IgD-negative memory B cell (primary cell): ENCODE data around the gene NPHP3. TPM values are rescaled to one million over a fixed set of nuclear protein-coding genes. Genes with fewer than 3 reads are reported as not detected.
"Not testable (repeated sequence)": the region's sequence is repeated elsewhere in the genome, so short reads cannot be mapped to it uniquely, and the experiment has no call there.

Experiments
- H3K27ac Mint-ChIP-seq, 3 donors: one replicate each; pipeline ENCODE4 v1.8.0; 2020 to 2022; ENCODE audit warnings: mild to moderate bottlenecking in 3 of 3, mixed read lengths in 3 of 3, moderate library complexity in 1 of 3
- H3K27me3 Mint-ChIP-seq: one replicate; pipeline ENCODE4 v1.8.0; 2021; ENCODE audit warnings: mixed read lengths
- H3K36me3 Mint-ChIP-seq: one replicate; pipeline ENCODE4 v1.8.0; 2020; ENCODE audit warnings: mild to moderate bottlenecking, mixed read lengths
- H3K4me1 Mint-ChIP-seq, 3 donors: one replicate each; pipeline ENCODE4 v1.8.0; 2020 to 2022; ENCODE audit warnings: mixed read lengths in 3 of 3, mild to moderate bottlenecking in 1 of 3
- H3K4me3 Mint-ChIP-seq, 4 donors: one replicate each; pipeline ENCODE4 v1.8.0; 2020 to 2022; ENCODE audit warnings: mild to moderate bottlenecking in 4 of 4, mixed read lengths in 4 of 4, moderate library complexity in 3 of 4
- H3K9me3 Mint-ChIP-seq, 3 donors: one replicate each; pipeline ENCODE4 v1.8.0; 2020 to 2021; ENCODE audit warnings: mixed read lengths in 3 of 3, mild to moderate bottlenecking in 1 of 3
- polyA plus RNA-seq: library from polyadenylated mRNA; unstranded; fragments of 300-500 nt; fragmentation: Illumina TruSeq; gene quantifications from one replicate; pipeline ENCODE4 v1.2.3, GENCODE V29; 2021

Gene NPHP3
- polyA plus RNA-seq, 1 donor from 2014 or later = 5.4 TPM

GRCh38 chr3:132642539-132642847 lies 79.7 kb downstream of the NPHP3 start:
- peaks cover 4 to 12% (median 5%) of the 10 kb centered on the region in 3 donors for H3K4me1 Mint-ChIP-seq
- H3K27ac Mint-ChIP-seq = no peak overlapping the region
- H3K4me3 Mint-ChIP-seq = no peak overlapping the region
- H3K9me3 Mint-ChIP-seq = no peaks in the 10 kb centered on the region
- H3K36me3 Mint-ChIP-seq = peaks cover 4% of the 10 kb centered on the region
- H3K27me3 Mint-ChIP-seq = no peaks in the 10 kb centered on the region

GRCh38 chr3:132641837-132642538 lies 80.2 kb downstream of the NPHP3 start:
- no peaks in the 10 kb centered on the region for H3K9me3 Mint-ChIP-seq
- H3K36me3 Mint-ChIP-seq = no peaks in the 10 kb centered on the region
- no peak overlapping the region for H3K4me3 Mint-ChIP-seq
- no peaks in the 10 kb centered on the region for H3K27me3 Mint-ChIP-seq
- peaks cover 0 to 7% (median 5%) of the 10 kb centered on the region in 3 donors for H3K4me1 Mint-ChIP-seq
- H3K27ac Mint-ChIP-seq = no peak overlapping the region

GRCh38 chr3:132641427-132641826 lies 80.8 kb downstream of the NPHP3 start:
- peak overlapping the region in 1 of 3 donors; percentile 59 for H3K27ac Mint-ChIP-seq
- H3K9me3 Mint-ChIP-seq, H3K36me3 Mint-ChIP-seq, H3K4me1 Mint-ChIP-seq, H3K27me3 Mint-ChIP-seq, H3K4me3 Mint-ChIP-seq: not testable (repeated sequence)

GRCh38 chr3:132638706-132639105 lies 83.5 kb downstream of the NPHP3 start:
- Mint-ChIP-seq H3K36me3 (peaks cover 1% of the 10 kb centered on the region), H3K4me1 (peaks cover 0 to 2% (median 0%) of the 10 kb centered on the region in 3 donors), H3K27me3 (no peaks in the 10 kb centered on the region), H3K9me3 (no peaks in the 10 kb centered on the region), H3K27ac (no peak overlapping the region), H3K4me3 (no peak overlapping the region)

- H3K27me3 Mint-ChIP-seq = no peaks in the 10 kb centered on the region
- H3K9me3 Mint-ChIP-seq = no peaks in the 10 kb centered on the region
- H3K27ac Mint-ChIP-seq = no peak overlapping the region
- no peak overlapping the region for H3K4me3 Mint-ChIP-seq
- H3K36me3 Mint-ChIP-seq = peaks cover 1% of the 10 kb centered on the region
- H3K4me1 Mint-ChIP-seq = peaks cover 0 to 2% (median 0%) of the 10 kb centered on the region in 3 donors
These were observed 84.6 kb downstream of the NPHP3 start for GRCh38 chr3:132637590-132637989.

GRCh38 chr3:132635052-132635451 lies 87.2 kb downstream of the NPHP3 start:
- Mint-ChIP-seq H3K27ac (no peak overlapping the region), H3K4me1 (no peaks in the 10 kb centered on the region), H3K4me3 (no peak overlapping the region), H3K27me3 (no peaks in the 10 kb centered on the region), H3K36me3 (peaks cover 3% of the 10 kb centered on the region), H3K9me3 (no peaks in the 10 kb centered on the region)

Other genes with a start within 250 kb of the NPHP3 start
- gene ACKR4, start 125.1 kb downstream of the NPHP3 start, polyA plus RNA-seq = not detected
- gene ACAD11, start 62.6 kb downstream of the NPHP3 start, polyA plus RNA-seq = 6.0 TPM
- gene UBA5, start 62.1 kb downstream of the NPHP3 start, polyA plus RNA-seq = 38.6 TPM